GM20431 (cell line): Measurements from ENCODE around the gene PTBP1.

Experiments
- in situ Hi-C: fragments of 300-500 bp; cut with MseI, MboI; formaldehyde crosslinking; loops from one replicate; pipeline ENCODE4 v1.15.0; 2020; ENCODE audit warnings: low sequenced_read_pairs; ENCODE audit not compliant: unreplicated experiment

The PTBP1 gene

GRCh38 chr19:796692-797527, at the start of gene PTBP1:
Gene PTBP1 (plus strand): TSS chr19:797452. CDS start chr19:797498, 46 bp downstream.
- in situ Hi-C loops, result no loop called here

GRCh38 chr19:748274-748598, 49.0 kb upstream of the PTBP1 start:
- in situ Hi-C loops, result no loop called here

DNA sequence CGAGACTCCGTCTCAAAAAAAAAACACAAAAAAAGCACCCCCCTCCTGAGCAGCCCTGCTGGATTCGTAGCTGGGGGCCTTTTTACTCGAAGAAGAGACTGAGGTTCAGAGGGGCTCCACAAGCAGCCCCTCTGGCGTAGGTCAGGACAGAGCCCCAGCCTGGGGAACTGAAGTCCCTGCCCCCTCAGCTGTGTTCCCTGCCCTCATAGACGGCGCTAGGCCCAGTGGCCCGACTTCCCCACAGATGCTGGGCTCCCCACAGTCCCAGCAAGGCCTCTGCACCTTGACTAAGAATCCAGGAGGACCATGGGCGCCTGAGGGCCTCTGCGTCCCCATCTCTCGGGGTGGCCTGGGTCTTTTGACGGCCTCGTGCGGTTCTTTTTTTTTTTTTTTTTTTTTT, 47.4 kb upstream of the PTBP1 start:
- in situ Hi-C loops, result no loop called here

DNA sequence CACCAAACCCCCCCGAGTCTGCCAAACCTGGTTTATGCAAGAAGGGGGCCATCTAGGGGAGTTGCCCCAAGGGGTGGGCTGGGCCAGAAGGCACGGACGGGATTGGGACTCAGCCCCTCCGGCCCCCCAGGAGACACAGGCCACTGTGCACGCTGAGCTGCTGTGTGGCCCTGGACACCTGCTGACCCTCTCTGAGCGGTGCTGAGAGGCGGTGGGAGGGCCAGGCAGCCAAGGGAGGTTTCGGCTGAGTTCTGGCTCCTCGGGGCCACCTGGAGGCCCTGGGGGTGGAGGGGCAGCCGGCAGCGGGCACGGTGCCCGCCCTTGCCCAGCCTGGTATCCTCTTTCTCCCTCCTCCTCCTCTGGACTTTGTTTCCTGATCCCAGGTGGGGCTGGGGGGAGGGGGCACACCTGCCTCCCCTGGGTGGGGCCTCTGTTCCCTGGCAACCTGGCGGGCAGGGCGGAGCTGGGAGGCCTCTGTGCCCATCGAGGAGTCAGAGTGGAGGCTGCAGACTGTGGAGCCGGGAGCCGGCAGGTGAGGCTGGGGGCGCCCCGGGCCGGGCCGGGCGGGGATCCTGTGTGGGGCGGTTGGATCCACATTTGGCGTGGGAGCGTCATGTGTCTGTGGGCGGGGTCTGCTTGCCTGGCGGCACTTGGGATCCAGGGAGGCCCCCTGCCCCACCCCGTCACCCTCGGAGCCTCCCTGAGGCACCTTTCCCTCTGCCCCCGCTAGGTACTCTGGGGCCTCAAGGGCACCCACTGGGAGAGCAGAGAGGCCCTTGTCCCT, 46.4 kb upstream of the PTBP1 start, which contains the start of gene MISP:
Gene MISP (plus strand): TSS at position 473 of the 784 bp plus-strand sequence. CDS start 5,835 bp downstream, outside the sequence.
- in situ Hi-C loops, result no loop called here

GRCh38 chr19:751501-752341, 45.5 kb upstream of the PTBP1 start:
- in situ Hi-C loops, result no loop called here

DNA sequence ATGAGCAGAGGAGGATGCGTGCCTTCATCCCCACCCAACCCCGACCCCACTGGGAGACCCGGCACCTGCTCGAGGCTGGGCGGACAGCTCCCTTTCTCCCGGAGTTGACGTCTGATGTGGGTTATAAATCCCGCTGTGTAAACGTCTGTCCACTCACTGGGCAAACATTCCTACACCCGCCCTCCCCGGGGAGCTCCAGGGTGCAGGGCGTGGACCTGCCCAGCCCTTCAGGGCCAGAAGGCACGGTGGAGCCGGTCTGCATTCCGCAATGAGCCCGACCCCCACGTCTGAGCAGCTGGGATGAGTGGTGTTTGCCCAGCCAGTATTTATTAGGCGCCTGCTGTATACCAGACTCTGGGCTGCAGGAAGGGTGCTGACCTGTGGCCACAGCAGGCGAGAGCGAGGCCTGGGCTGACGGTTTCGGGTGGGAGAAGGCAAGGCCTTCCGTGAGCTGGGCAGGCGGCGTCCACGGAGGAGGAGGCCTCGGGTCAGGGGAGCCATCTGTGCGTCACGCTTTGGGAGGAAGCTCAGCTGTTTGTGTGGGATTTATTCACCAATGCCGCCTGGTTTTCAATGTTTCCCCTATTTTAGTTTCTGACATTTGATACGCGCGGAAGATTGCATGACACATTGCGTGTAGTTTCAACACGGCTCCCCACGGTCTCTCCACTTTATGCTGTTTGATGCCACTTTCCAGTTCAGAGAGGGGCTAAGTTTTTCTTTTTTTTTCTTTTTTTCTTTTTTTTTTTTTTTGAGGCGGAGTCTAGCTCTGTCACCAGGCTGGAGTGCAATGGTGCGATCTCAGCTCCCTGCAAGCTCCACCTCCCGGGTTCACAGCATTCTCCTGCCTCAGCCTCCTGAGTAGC, 44.4 kb upstream of the PTBP1 start:
- in situ Hi-C loops, result no loop called here

GRCh38 chr19:754530-754929, 42.7 kb upstream of the PTBP1 start:
- in situ Hi-C loops, result no loop called here

- in situ Hi-C loops, result no loop called here
Observed at GRCh38 chr19:755063-755462, 42.2 kb upstream of the PTBP1 start.

DNA sequence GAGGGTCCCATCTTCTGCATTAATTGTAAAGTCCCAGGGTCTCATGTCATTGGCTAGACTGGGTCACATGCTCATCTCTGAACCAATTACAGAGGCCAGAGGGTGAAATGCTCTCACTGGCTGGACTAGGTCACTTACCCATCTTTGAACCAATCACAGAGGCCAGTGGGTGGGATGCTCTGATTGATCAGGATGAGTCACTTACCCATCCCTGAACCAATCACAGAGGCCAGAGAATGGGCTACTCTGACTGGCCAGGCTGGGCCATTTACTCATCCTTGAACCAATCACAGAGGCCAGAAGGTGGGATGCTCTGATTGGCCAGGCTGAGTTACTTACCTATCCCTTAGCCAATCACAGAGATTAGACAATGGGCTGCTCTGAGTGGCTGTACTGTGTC, 41.0 kb upstream of the PTBP1 start:
- in situ Hi-C loops, result no loop called here

DNA sequence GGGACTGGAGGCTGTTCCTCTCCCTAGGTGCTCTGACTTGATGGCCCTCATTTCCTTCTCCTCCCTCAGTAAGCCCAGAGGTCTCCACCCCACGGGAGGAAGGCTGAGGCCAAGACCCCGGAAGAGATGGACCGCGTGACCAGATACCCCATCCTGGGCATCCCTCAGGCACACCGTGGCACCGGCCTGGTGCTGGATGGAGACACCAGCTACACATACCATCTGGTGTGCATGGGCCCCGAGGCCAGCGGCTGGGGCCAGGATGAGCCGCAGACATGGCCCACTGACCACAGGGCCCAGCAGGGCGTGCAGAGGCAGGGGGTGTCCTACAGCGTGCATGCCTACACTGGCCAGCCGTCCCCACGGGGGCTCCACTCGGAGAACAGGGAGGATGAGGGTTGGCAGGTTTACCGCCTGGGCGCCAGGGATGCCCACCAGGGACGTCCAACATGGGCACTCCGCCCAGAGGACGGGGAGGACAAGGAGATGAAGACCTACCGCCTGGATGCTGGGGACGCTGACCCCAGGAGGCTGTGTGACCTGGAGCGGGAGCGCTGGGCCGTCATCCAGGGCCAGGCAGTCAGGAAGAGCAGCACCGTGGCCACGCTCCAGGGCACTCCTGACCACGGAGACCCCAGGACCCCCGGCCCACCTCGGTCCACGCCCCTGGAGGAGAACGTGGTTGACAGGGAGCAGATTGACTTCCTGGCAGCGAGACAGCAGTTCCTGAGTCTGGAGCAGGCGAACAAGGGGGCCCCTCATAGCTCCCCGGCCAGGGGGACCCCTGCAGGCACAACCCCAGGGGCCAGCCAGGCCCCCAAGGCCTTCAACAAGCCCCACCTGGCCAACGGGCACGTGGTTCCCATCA, 40.2 kb upstream of the PTBP1 start:
- in situ Hi-C loops, result no loop called here

DNA sequence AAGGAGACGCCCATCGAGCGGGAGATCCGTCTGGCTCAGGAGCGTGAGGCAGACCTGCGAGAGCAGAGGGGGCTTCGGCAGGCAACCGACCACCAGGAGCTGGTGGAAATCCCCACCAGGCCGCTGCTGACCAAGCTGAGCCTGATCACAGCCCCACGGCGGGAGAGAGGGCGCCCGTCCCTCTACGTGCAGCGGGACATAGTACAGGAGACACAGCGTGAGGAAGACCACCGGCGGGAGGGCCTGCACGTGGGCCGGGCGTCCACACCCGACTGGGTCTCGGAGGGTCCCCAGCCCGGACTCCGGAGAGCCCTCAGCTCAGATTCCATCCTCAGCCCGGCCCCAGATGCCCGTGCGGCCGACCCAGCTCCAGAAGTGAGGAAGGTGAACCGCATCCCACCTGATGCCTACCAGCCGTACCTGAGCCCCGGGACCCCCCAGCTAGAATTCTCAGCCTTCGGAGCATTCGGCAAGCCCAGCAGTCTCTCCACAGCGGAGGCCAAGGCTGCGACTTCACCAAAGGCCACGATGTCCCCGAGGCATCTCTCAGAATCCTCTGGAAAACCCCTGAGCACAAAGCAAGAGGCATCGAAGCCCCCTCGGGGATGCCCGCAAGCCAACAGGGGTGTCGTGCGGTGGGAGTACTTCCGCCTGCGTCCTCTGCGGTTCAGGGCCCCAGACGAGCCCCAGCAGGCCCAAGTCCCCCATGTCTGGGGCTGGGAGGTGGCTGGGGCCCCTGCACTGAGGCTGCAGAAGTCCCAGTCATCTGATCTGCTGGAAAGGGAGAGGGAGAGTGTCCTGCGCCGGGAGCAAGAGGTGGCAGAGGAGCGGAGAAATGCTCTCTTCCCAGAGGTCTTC, 39.2 kb upstream of the PTBP1 start:
- in situ Hi-C loops, result no loop called here

DNA sequence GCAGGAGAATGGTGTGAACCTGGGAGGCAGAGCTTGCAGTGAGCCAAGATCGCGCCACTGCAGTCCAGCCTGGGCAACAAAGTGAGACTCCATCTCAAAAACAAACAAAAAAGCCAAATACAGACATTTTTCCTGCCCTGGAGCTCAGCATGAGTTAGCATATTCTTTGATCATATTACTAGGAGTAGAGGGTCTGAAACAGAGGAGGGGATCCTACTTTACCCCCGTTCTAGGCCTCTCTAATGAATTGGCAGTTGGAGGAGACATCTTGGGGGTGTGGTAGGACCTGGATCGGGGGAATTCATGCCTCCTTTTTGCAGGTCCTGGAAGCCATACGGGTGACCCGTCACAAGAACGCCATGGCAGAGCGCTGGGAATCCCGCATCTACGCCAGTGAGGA, 34.1 kb upstream of the PTBP1 start:
- in situ Hi-C loops, result no loop called here

DNA sequence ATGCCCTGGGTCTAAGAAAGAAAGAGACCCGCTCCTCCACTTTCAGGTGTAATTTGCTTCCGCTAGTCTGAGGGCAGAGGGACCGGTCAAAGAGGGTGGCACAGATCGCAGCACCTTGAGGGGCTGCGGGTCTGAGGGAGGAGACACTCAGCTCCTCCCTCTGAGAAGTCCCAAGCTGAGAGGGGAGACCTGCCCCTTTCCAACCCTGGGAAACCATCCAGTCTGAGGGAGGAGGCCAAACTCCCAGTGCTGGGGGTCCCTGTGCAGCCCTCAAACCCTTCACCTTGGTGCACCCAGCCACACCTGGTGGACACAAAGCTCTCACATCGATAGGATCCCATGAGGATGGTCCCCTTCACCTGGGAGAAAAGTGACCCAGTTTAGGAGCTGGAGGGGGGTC, 33.4 kb upstream of the PTBP1 start:
- in situ Hi-C loops, result no loop called here

GRCh38 chr19:764301-764700, 33.0 kb upstream of the PTBP1 start:
- in situ Hi-C loops, result no loop called here

DNA sequence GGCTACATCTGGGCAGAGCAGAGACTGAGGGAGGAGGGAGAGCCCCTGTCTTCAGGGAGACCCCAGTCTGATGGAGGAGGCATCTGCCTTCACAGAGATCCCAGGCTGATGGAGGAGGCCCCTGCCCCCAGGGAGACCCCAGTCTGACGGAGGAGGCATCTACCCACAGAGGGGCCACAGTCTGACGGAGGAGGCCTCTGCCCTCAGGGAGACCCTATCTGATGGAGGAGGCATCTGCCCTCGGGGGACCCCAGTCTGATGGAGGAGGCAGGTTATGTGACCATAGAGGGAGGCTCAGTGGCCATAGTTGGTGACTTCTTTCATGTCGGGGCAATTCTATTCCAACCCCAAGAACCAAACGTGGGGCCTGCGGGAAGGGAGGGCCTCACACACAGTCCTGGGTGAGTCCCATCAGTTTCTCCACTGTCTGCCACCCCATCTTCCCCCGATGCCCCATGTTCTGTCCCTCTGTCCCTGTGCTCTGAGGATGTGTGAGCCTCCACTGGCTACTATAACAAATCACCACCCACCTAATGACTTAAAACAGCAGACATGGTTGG, 32.0 kb upstream of the PTBP1 start:
- in situ Hi-C loops, result no loop called here

DNA sequence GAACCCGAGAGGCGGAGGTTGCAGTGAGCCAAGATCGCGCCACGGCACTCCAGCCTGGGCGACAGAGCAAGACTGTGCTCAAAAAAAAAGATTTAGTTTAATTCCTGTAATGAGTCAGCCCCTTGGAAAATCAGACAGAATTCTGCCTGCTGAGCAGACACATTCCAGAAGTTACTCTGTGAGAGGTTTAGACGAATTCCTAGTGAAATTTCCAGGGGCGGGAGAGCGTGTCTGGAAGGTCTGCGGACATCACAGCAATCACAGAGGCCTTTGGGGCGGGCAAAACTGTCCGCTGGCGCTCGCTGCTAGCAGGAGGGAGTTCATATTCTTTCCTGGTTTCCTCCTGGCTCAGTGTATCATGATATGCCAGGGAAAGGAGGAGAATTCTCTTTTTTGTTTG, 28.8 kb upstream of the PTBP1 start:
- in situ Hi-C loops, result no loop called here

- in situ Hi-C loops, result no loop called here
Observed at GRCh38 chr19:769616-770015, 27.6 kb upstream of the PTBP1 start.
